H1 (cell line): Measurements from ENCODE around the gene ZFP36L1. TPM values are rescaled to one million over a fixed set of nuclear protein-coding genes. Genes with fewer than 3 reads are reported as not detected.

Source experiments
- polyA plus RNA-seq, 7 experiments: library from polyadenylated mRNA; depleted of rRNA in 3 of 7; stranded (reverse) in 5 of 7; unstranded in 2 of 7; fragments of >200 nt in 5 of 7; fragments of 200-250 nt in 2 of 7; gene quantifications; 1 replicate in 5 of 7; 2 replicates in 1 of 7; 4 replicates in 1 of 7; pipeline versions ENCODE4 v1.2.1 to v1.2.3, GENCODE V29; 2011 to 2013; ENCODE audit warnings: missing spikeins in 2 of 7, mixed read lengths in 2 of 7
- total RNA-seq: library from RNA; stranded (reverse); fragmentation: NEBNext Ultra II Directional; extraction: Animal tissue kit (Norgen Biotek cat#: 25700); gene quantifications from 2 replicates; pipeline ENCODE4 v1.2.1, GENCODE V29; 2021

ZFP36L1 gene
- total and polyA plus RNA-seq, 2 of the 8 experiments (the other 6 are each of a cell fraction or from before 2014, with no cell fraction given) = 80.4 to 132 TPM

Other genes with a start within 250 kb of the ZFP36L1 start
- 253 and 262 TPM in 2 replicates for gene ACTN1, start 186.2 kb upstream of the ZFP36L1 start, total RNA-seq
- gene ACTN1, start 186.2 kb upstream of the ZFP36L1 start, polyA plus RNA-seq (2011; rRNA removed) = 236 and 302 TPM in 2 replicates